Psoas muscle (tissue), 8 donors: ENCODE results near the gene MICOS13. TPM values are rescaled to one million over a fixed set of nuclear protein-coding genes. Genes with fewer than 3 reads are reported as not detected.

Source experiments
- ATAC-seq, 4 donors: fragments of 200-7000 bp; cut with Tn5 transposase; one replicate each; pipeline ENCODE4 v1.9.1; 2020; ENCODE audit warnings: moderate library complexity in 3 of 4, mild to moderate bottlenecking in 2 of 4
- DNase-seq, 2 donors: peaks; one replicate each; pipeline ENCODE4 v3.0.0-alpha.2; 2020
- H3K27ac ChIP-seq: fragments of 200-600 bp; one replicate; pipeline ENCODE4 v1.8.0; 2022
- H3K27me3 ChIP-seq, 3 donors: fragments of 200-600 bp in 1 of 3; one replicate each; pipeline versions ENCODE4 v1.6.1 to v1.8.0; 2013 to 2022; ENCODE audit warnings: low read length in 2 of 3, mild to moderate bottlenecking in 2 of 3, moderate library complexity in 1 of 3; ENCODE audit not compliant: insufficient read depth in 3 of 3
- H3K36me3 ChIP-seq, 2 donors: fragments of 200-600 bp in 1 of 2; one replicate each; pipeline versions ENCODE4 v1.6.1 to v1.8.0; 2013 to 2022; ENCODE audit warnings: low read depth in 1 of 2, mild to moderate bottlenecking in 1 of 2, moderate library complexity in 1 of 2; ENCODE audit not compliant: insufficient read depth in 1 of 2
- H3K4me1 ChIP-seq: fragments of 200-600 bp; one replicate; pipeline ENCODE4 v1.8.0; 2022
- H3K4me3 ChIP-seq: fragments of 200-600 bp; one replicate; pipeline ENCODE4 v1.8.0; 2022; ENCODE audit warnings: mild to moderate bottlenecking
- H3K9me3 ChIP-seq: fragments of 200-600 bp; one replicate; pipeline ENCODE4 v1.8.0; 2022
- WGBS, 3 donors: extraction: QIAGEN DNeasy Blood & Tissue Kit; methylation state at CpG; one replicate each; pipeline versions ENCODE4 v1.1.6 to v1.1.7; 2013; 5-methylcytosine and 5-hydroxymethylcytosine counted together
- intact Hi-C, 2 donors: fragments of 100-400 bp; cut with DNase I; formaldehyde crosslinking; loops; one replicate each; pipeline versions ENCODE4 v1.11.0 to v1.14.2; 2022
- polyA plus RNA-seq, 3 donors: library from polyadenylated mRNA; stranded (reverse); fragments of 200-250 nt; gene quantifications; one replicate each; pipeline ENCODE4 v1.2.3, GENCODE V29; 2013
- total RNA-seq, 4 donors: library from RNA; stranded (reverse); fragmentation: NEBNext Ultra II Directional in 2 of 4; extraction: Animal tissue kit (Norgen Biotek cat#: 25700) in 2 of 4; gene quantifications; one replicate each; pipeline versions ENCODE4 v1.2.1 to v1.2.4, GENCODE V29; 2021 to 2023
- TF ChIP-seq, protein P1 (sequence below): fragments of 200-600 bp; IDR thresholded peaks from one replicate; pipeline ENCODE4 v1.8.0; 2022; ENCODE audit warnings: antibody characterized with exemption
- donor health status: healthy with polysubstance abuse.
- donor health status: DM: no; HTN: no; CAD: no; lungs with moderate emphysema.
- donor health status: Bipolar disorder and iron deficiency.
- donor health status: healthy.
- donor health status: DM: yes; HTN: yes; CAD: no.
- donor health status: DM: no; HTN: no; CAD: no.
- donor health status: DM: no; HTN: no; CAD: no.
- donor health status: DM: yes; HTN: yes; CAD: no.

MICOS13 gene
- total and polyA plus RNA-seq, 7 donors, result 103 to 245 (median 133) TPM

DNA sequence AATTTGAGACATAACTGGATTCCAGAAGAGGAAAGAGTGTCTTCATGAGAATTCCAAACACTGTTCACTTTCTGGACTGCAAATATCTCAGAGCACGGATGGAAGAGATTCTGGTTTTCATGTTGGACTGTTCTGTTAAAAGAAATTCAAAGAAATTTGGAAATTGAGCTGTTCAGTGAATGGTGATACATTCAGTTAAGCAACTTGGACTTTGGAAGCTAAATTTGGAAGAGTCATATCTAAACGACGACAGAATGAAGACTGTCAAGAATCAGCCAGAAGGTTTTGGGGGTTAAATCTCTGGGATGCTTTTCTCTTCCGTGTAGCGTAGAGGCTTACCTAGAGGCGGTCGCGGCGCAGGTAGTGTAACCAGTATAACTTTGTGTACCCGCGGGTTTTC lies 31.9 kb downstream of the MICOS13 start:
- H3K4me1 ChIP-seq, result no peaks in the 10 kb centered on the region
- H3K36me3 ChIP-seq, result peaks cover 7 to 93% of the 10 kb centered on the region in 2 donors
- H3K27me3 ChIP-seq, result no peaks in the 10 kb centered on the region

DNA sequence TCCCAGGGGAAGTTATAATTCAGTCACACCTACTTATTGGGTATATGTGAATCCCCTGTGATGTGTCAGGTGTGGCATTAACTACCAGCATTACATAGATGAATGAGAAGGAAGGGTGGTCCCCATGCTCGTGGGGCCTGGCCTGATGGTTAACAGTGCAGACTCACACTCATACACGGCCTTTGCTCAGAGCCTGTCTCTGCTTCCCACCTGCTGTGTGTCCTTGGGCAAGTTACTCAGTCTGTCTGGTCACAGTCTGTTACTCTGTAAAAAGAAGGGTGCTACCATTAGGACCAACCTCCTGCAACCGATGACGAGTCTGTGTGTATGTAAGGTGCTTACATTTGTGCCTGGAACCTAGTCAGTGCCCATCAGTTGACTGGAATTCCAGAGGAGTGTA lies 33.6 kb downstream of the MICOS13 start:
- no peak for DNase-seq
- Histone ChIP-seq H3K27me3 (no peaks in the 10 kb centered on the region), H3K4me3 (no peak overlapping the region), H3K36me3 (peaks cover 9 to 93% of the 10 kb centered on the region in 2 donors), H3K9me3 (no peaks in the 10 kb centered on the region), H3K27ac (no peak overlapping the region), H3K4me1 (no peaks in the 10 kb centered on the region)
- no peak for ATAC-seq
- WGBS, 3 donors, result 85 to 90% (median 85%) methylated on average over 4 of the region's 4 CpGs
- TF ChIP-seq, protein P1, sequence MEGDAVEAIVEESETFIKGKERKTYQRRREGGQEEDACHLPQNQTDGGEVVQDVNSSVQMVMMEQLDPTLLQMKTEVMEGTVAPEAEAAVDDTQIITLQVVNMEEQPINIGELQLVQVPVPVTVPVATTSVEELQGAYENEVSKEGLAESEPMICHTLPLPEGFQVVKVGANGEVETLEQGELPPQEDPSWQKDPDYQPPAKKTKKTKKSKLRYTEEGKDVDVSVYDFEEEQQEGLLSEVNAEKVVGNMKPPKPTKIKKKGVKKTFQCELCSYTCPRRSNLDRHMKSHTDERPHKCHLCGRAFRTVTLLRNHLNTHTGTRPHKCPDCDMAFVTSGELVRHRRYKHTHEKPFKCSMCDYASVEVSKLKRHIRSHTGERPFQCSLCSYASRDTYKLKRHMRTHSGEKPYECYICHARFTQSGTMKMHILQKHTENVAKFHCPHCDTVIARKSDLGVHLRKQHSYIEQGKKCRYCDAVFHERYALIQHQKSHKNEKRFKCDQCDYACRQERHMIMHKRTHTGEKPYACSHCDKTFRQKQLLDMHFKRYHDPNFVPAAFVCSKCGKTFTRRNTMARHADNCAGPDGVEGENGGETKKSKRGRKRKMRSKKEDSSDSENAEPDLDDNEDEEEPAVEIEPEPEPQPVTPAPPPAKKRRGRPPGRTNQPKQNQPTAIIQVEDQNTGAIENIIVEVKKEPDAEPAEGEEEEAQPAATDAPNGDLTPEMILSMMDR, result no peak
- intact Hi-C loops, result no loop called here

More for the DNA sequence above, 31.9 kb downstream of the MICOS13 start:
- 91 to 95% (median 94%) methylated on average over 9 to 11 of the region's 11 CpGs for whole genome bisulfite sequencing, 3 donors
- intact Hi-C loops, result no loop called here
- Histone ChIP-seq H3K9me3 (no peaks in the 10 kb centered on the region), H3K4me3 (no peak overlapping the region), H3K27ac (no peak overlapping the region)
- TF ChIP-seq, protein P1, result no peak
- no peak for ATAC-seq
- DNase-seq, result no peak

DNA sequence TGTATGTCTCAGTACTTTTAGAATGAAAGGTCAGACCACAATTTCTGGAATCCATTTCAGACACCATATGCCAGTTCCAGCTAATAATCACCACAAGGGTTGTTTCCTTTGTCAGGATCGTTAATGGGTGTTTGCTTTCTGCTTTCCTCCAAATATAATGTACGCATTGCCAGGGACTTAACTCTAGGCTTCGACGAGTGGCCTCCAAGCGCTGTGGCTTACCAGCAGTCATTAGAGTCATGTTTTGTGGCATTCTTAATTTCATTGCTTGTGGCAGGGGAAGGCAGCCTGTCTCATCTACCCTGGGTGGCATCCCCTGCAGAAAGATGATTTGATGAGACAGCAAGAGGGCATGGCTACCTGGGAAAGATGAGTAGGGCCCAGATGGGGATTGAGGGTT lies 34.9 kb downstream of the MICOS13 start:
- Histone ChIP-seq H3K27me3 (no peaks in the 10 kb centered on the region), H3K36me3 (peaks cover 10 to 83% of the 10 kb centered on the region in 2 donors), H3K9me3 (no peaks in the 10 kb centered on the region), H3K27ac (no peak overlapping the region), H3K4me3 (no peak overlapping the region), H3K4me1 (peaks cover 3% of the 10 kb centered on the region)
- 85 to 88% (median 88%) methylated on average over 5 of the region's 5 CpGs for WGBS, 3 donors
- intact Hi-C loops, result no loop called here
- no peak for DNase-seq
- TF ChIP-seq, protein P1, result no peak
- ATAC-seq, result no peak

DNA sequence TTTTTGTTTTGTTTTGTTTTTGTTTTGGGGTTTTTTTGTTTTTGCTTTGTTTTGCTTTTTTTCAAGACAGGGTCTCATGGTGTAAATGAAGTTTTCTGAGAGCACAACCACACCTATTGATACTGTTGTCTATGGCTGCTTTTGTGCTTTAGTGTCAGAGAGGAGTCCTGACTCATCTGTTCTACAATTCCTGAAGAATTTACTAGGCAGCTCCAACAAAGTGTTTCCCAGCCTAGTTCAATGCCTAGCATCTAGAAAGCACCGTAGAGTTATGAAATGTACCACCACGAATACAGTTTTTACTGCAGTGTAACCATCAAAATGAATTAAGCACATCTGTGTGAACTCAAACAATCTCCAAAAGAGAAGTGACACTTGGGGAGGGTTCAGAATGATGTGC lies 36.3 kb downstream of the MICOS13 start:
- H3K4me3 ChIP-seq, result no peak overlapping the region
- peaks cover 10 to 75% of the 10 kb centered on the region in 2 donors for H3K36me3 ChIP-seq
- 83 to 93% (median 85%) methylated on average over 2 of the region's 2 CpGs for WGBS, 3 donors
- ATAC-seq, result no peak
- no peak overlapping the region for H3K27ac ChIP-seq
- intact Hi-C loops, result loop anchor here in 1 of 2 donors (5.0 kb wide), 1 partner anchor 33 kb away; no protein-coding TSS in a partner anchor
- H3K27me3 ChIP-seq, result no peaks in the 10 kb centered on the region
- peaks cover 13% of the 10 kb centered on the region for H3K4me1 ChIP-seq
- no peaks in the 10 kb centered on the region for H3K9me3 ChIP-seq
- DNase-seq, result no peak
- TF ChIP-seq, protein P1, result no peak

DNA sequence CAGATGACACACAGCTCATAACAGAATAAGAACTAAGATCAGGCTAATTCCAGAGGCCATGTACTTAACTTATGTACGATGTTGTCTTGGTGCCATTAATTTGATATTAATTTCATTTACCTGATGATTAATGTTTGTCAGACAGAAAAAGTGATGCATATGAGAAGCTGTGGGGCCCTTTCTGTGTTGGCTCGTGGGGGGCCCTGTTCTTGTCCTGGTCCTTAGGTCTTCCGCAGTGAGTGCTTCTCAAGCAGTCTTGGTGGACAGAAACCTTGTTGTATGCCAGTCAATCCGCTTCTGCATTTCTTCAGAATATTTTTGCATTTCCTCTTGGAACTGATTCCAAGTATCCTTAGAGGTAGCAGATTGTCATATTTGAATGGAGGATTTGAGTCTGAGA lies 37.3 kb downstream of the MICOS13 start:
- no peak for ATAC-seq
- TF ChIP-seq, protein P1, result no peak
- H3K27ac ChIP-seq, result no peak overlapping the region
- DNase-seq, result no peak
- H3K4me3 ChIP-seq, result no peak overlapping the region
- intact Hi-C loops, result loop anchor here in 1 of 2 donors (5.0 kb wide), 1 partner anchor 34 kb away; no protein-coding TSS in a partner anchor
- no peaks in the 10 kb centered on the region for H3K27me3 ChIP-seq
- H3K4me1 ChIP-seq, result peaks cover 16% of the 10 kb centered on the region
- H3K36me3 ChIP-seq, result peaks cover 10 to 69% of the 10 kb centered on the region in 2 donors
- WGBS, 3 donors, result 84 to 91% (median 90%) methylated on average over 4 of the region's 4 CpGs
- no peaks in the 10 kb centered on the region for H3K9me3 ChIP-seq
